Measurements from ENCODE around the gene ISG15. TPM values are rescaled to one million over a fixed set of nuclear protein-coding genes. Genes with fewer than 3 reads are reported as not detected.
A peak's percentile ranks its signal among the peaks of the same experiment; 100 is the strongest.

The ISG15 gene
- total RNA-seq = 52.9 and 53.7 TPM in 2 replicates

- DNase-seq (ENCODE audit: low spot score) = peak; percentile 89
- H3K4me1 Mint-ChIP-seq (ENCODE audit: low read depth) = peaks cover 37% of the 10 kb centered on the region
- H3K9me3 Mint-ChIP-seq = no peaks in the 10 kb centered on the region
- peaks cover 9% of the 10 kb centered on the region for H3K36me3 Mint-ChIP-seq (ENCODE audit: low read depth)
- H3K4me3 Mint-ChIP-seq = peak within 1 kb of the TSS; percentile 89
- intact Hi-C loops (cut with micrococcal nuclease) = loop anchor here (1.0 to 2.0 kb wide), 5 partner anchors 13 to 362 kb away; partner anchors contain the start of genes AURKAIP1, C1orf159 and HES4
- H3K27ac Mint-ChIP-seq = peak within 1 kb of the TSS; percentile 96
- peaks cover 5% of the 10 kb centered on the region for H3K27me3 Mint-ChIP-seq (ENCODE audit: insufficient read depth)
These were observed at the start of gene ISG15 for GRCh38 chr1:1013105-1013921. TSS of gene ISG15 (plus strand) at chr1:1013497. CDS start at chr1:1013574, 77 bp downstream.

- no peak overlapping the region for H3K27ac Mint-ChIP-seq
- no peaks in the 10 kb centered on the region for H3K4me1 Mint-ChIP-seq (ENCODE audit: low read depth)
These were observed 49.4 kb upstream of the ISG15 start for GRCh38 chr1:963746-964525.

GRCh38 chr1:964691-965525 is 48.4 kb upstream of the ISG15 start:
- H3K27ac Mint-ChIP-seq = no peak overlapping the region
- no peaks in the 10 kb centered on the region for H3K9me3 Mint-ChIP-seq
- peaks cover 6% of the 10 kb centered on the region for H3K27me3 Mint-ChIP-seq (ENCODE audit: insufficient read depth)
- no peak overlapping the region for H3K4me3 Mint-ChIP-seq
- H3K36me3 Mint-ChIP-seq (ENCODE audit: low read depth) = no peaks in the 10 kb centered on the region
- intact Hi-C loops (cut with micrococcal nuclease) = no loop called here
- DNase-seq (ENCODE audit: low spot score) = no peak
- H3K4me1 Mint-ChIP-seq (ENCODE audit: low read depth) = no peaks in the 10 kb centered on the region

More at GRCh38 chr1:963746-964525, 49.4 kb upstream of the ISG15 start:
- intact Hi-C loops (cut with micrococcal nuclease) = no loop called here
- H3K36me3 Mint-ChIP-seq (ENCODE audit: low read depth) = no peaks in the 10 kb centered on the region
- DNase-seq (ENCODE audit: low spot score) = no peak
- H3K9me3 Mint-ChIP-seq = no peaks in the 10 kb centered on the region
- H3K27me3 Mint-ChIP-seq (ENCODE audit: insufficient read depth) = peaks cover 6% of the 10 kb centered on the region
- peak overlapping the region; percentile 51 for H3K4me3 Mint-ChIP-seq

- Mint-ChIP-seq H3K27ac (peak overlapping the region; percentile 29), H3K4me3 (no peak overlapping the region), H3K36me3 (ENCODE audit: low read depth) (no peaks in the 10 kb centered on the region), H3K4me1 (ENCODE audit: low read depth) (no peaks in the 10 kb centered on the region), H3K27me3 (ENCODE audit: insufficient read depth) (peaks cover 4% of the 10 kb centered on the region), H3K9me3 (no peaks in the 10 kb centered on the region)
- DNase-seq (ENCODE audit: low spot score) = no peak
- intact Hi-C loops (cut with micrococcal nuclease) = no loop called here
These were observed 47.7 kb upstream of the ISG15 start for GRCh38 chr1:965526-966134.

- H3K4me1 Mint-ChIP-seq (ENCODE audit: low read depth) = no peaks in the 10 kb centered on the region
- peak within 1 kb of the TSS; percentile 44 for H3K27ac Mint-ChIP-seq
- no peaks in the 10 kb centered on the region for H3K36me3 Mint-ChIP-seq (ENCODE audit: low read depth)
- no peak for DNase-seq (ENCODE audit: low spot score)
- H3K27me3 Mint-ChIP-seq (ENCODE audit: insufficient read depth) = peaks cover 4% of the 10 kb centered on the region
- H3K4me3 Mint-ChIP-seq = peak within 1 kb of the TSS; percentile 76
- intact Hi-C loops (cut with micrococcal nuclease) = no loop called here
- no peaks in the 10 kb centered on the region for H3K9me3 Mint-ChIP-seq
These were observed 47.1 kb upstream of the ISG15 start, which contains the start of gene PLEKHN1 for GRCh38 chr1:966135-966703. TSS of gene PLEKHN1 (plus strand) at chr1:966482. CDS start at chr1:966532, 50 bp downstream.

GRCh38 chr1:966704-967300 is 46.5 kb upstream of the ISG15 start:
- no peaks in the 10 kb centered on the region for H3K4me1 Mint-ChIP-seq (ENCODE audit: low read depth)
- H3K27me3 Mint-ChIP-seq (ENCODE audit: insufficient read depth) = peaks cover 4% of the 10 kb centered on the region
- peak overlapping the region; percentile 44 for H3K27ac Mint-ChIP-seq
- peak; percentile 68 for DNase-seq (ENCODE audit: low spot score)
- intact Hi-C loops (cut with micrococcal nuclease) = loop anchor here (1.0 kb wide), 1 partner anchor 8 kb away; the partner anchor contains the start of gene NOC2L
- no peaks in the 10 kb centered on the region for H3K9me3 Mint-ChIP-seq
- H3K4me3 Mint-ChIP-seq = peak overlapping the region; percentile 76
- H3K36me3 Mint-ChIP-seq (ENCODE audit: low read depth) = no peaks in the 10 kb centered on the region

GRCh38 chr1:967466-968343 is 45.6 kb upstream of the ISG15 start:
- DNase-seq (ENCODE audit: low spot score) = no peak
- Mint-ChIP-seq H3K4me1 (ENCODE audit: low read depth) (no peaks in the 10 kb centered on the region), H3K9me3 (no peaks in the 10 kb centered on the region), H3K4me3 (no peak overlapping the region), H3K27me3 (ENCODE audit: insufficient read depth) (peaks cover 4% of the 10 kb centered on the region), H3K27ac (no peak overlapping the region), H3K36me3 (ENCODE audit: low read depth) (no peaks in the 10 kb centered on the region)
- intact Hi-C loops (cut with micrococcal nuclease) = loop anchor here (1.0 kb wide), 1 partner anchor 8 kb away; the partner anchor contains the start of gene NOC2L

- Mint-ChIP-seq H3K27me3 (ENCODE audit: insufficient read depth) (peaks cover 4% of the 10 kb centered on the region), H3K27ac (no peak overlapping the region), H3K36me3 (ENCODE audit: low read depth) (no peaks in the 10 kb centered on the region), H3K4me3 (no peak overlapping the region), H3K9me3 (no peaks in the 10 kb centered on the region), H3K4me1 (ENCODE audit: low read depth) (no peaks in the 10 kb centered on the region)
- no peak for DNase-seq (ENCODE audit: low spot score)
- intact Hi-C loops (cut with micrococcal nuclease) = no loop called here
These were observed 43.9 kb upstream of the ISG15 start for GRCh38 chr1:969260-969855.

- Mint-ChIP-seq H3K27me3 (ENCODE audit: insufficient read depth) (peaks cover 4% of the 10 kb centered on the region), H3K9me3 (no peaks in the 10 kb centered on the region), H3K27ac (no peak overlapping the region), H3K4me3 (no peak overlapping the region), H3K4me1 (ENCODE audit: low read depth) (no peaks in the 10 kb centered on the region), H3K36me3 (ENCODE audit: low read depth) (no peaks in the 10 kb centered on the region)
- no peak for DNase-seq (ENCODE audit: low spot score)
- intact Hi-C loops (cut with micrococcal nuclease) = no loop called here
These were observed 42.9 kb upstream of the ISG15 start for GRCh38 chr1:970242-970972.

- H3K27ac Mint-ChIP-seq = no peak overlapping the region
- no peak overlapping the region for H3K4me3 Mint-ChIP-seq
- no peaks in the 10 kb centered on the region for H3K4me1 Mint-ChIP-seq (ENCODE audit: low read depth)
- no peak for DNase-seq (ENCODE audit: low spot score)
- H3K36me3 Mint-ChIP-seq (ENCODE audit: low read depth) = no peaks in the 10 kb centered on the region
- intact Hi-C loops (cut with micrococcal nuclease) = no loop called here
- H3K27me3 Mint-ChIP-seq (ENCODE audit: insufficient read depth) = peaks cover 9% of the 10 kb centered on the region
- H3K9me3 Mint-ChIP-seq = no peaks in the 10 kb centered on the region
These were observed 42.1 kb upstream of the ISG15 start for GRCh38 chr1:970973-971730.

Data from activated T-helper 1 cell treated with anti-CD3 and anti-CD28 coated beads, Interleukin-12 subunit alpha, Interleukin-12 subunit beta, Interleukin-2, Interleukin-4 antibody, amounts not matched to agents 30 ng/mL and 10 ng/mL and 1 ng/mL, durations not matched to agents 14 hours and 24 hours and 36 hours (primary cell).